ENCODE measurements around the gene DDAH1.

The DDAH1 gene

DNA sequence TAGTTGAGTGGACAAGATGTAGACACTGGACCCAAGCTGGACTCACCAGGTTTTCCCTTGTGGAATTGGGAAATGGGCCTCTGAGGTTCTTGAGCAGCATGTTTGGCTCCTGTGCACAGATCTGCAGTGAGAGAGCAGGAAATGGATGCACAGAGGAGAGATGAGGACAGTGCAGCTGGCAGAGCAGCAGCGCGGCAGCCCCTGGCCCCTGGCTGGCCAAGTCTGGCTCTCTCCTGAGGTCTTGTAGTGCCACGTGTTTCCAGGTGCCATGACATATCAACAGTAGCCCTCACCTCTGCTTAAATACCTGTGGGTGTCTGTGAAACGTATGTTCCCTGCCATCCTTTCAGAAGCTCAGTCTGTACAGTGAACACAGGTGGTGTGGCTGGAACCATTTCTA, 169.3 kb downstream of the DDAH1 start:
- DNase-seq, result no peak

- DNase-seq, result no peak
Observed at GRCh38 chr1:85295006-85295431, 169.9 kb downstream of the DDAH1 start.

GRCh38 chr1:85290826-85291225, 174.1 kb downstream of the DDAH1 start:
- no peak for DNase-seq

DNA sequence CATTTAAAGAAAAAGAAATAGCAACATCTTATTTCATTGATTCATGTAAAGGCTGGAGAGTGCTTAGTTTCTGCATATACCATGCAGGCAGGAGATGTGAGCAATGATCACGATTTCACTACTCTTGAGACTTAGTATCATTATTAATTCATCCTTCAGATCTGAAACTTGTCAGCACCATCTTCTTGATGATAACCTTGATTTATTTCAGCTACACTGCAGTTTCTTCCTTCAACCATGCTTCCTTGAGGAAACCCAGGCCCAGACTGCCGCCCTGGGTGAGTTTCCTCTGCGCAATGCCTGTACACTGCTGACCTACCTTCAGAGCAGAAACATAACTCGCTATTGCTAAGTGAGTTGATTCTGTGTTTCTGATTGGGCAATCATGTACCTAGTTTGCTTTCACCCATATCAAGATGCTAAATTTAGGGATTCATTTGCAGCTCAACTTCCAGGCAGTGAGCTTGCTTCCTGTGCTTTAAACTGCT, 175.1 kb downstream of the DDAH1 start:
- DNase-seq, result no peak

DNA sequence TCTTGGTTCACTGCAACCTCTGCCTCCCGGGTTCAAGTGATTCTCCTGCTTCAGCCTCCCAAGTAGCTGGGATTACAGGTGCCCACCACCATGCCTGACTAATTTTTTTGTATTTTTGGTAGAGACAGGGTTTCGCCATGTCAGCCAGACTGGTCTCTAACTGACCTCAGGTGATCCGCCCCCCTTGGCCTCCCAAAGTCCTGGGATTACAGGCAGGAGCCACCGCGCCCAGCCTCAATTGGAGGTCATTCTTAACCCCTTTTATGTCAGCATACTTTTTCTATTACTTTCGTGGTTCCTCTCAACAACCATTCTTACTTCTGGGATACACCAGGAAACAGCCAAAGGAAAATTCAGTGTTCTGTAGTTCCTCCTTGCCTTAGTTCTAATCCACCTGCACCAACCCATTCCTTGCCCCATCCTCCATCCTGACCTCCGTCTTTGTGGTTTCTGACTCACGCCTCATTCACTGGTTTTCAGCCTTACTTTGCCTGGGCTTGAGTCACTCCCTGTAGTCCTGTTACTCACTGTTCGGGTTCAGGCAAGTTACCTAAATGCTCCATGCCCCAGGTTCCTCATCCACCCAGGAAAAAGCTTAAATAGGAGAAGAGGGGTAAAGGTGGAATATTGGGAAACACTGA, 175.6 kb downstream of the DDAH1 start:
- DNase-seq, result no peak

GRCh38 chr1:85284202-85284601, 180.8 kb downstream of the DDAH1 start:
- DNase-seq, result no peak

GRCh38 chr1:85283475-85284199, 181.3 kb downstream of the DDAH1 start:
- no peak for DNase-seq

GRCh38 chr1:85282424-85282823, 182.5 kb downstream of the DDAH1 start:
- no peak for DNase-seq

GRCh38 chr1:85280636-85281035, 184.3 kb downstream of the DDAH1 start:
- no peak for DNase-seq

GRCh38 chr1:85279458-85280080, 185.4 kb downstream of the DDAH1 start:
- DNase-seq, result no peak

DNA sequence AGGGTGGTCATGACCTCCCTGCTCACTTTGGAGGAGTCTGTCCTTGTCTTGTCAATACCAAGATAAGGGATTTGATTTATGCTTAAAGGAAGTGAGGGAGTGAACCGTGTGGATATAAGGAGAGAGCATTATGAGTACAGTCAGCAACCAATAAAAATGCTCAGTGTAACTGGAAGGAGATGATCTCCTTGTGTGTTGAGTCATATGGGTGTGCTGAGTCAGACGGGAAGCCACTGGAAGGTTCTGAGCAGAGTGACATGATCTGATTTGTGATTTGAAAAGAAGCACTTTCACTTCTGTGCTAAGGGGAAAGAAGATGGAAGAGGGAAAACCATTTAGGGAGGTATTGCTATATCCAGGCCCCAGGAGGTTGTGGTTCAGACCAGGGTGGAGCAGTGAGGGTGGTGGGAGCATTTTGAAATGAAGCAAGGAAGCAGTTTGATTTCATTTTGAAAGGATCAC, 186.1 kb downstream of the DDAH1 start:
- DNase-seq, result no peak

- DNase-seq, result no peak
Observed at GRCh38 chr1:85277802-85278201, 187.2 kb downstream of the DDAH1 start.

DNA sequence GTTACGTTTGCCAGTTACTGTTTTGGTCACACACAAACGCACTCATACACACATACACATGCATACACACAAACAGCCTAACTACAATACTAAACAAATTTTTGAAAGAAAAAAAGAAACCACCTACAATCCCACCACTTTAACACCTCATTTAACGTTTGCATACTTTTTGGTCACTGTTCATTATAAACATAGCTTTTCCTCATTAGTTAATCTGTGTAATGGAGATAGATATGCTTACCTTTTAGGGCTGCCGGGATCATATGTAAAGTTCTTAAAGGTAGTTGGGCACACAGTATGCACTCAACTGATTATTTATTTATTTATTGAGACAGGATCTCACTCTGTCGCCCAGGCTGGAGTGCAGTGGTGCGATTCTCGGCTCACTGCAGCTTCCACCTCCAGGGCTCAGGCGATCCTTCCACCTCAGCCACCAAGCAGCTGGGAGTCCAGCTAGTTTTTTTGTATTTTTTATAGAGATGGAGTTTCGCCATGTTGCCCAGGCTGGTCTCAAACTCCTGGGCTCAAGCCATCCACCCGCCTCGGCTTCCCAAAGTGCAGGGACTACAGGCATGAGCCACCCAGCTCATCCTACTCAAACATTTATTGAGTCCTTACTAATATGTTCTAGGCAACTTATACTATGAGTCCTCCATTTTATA, 187.8 kb downstream of the DDAH1 start:
- DNase-seq, result no peak

GRCh38 chr1:85276215-85276977, 188.6 kb downstream of the DDAH1 start, which contains the start of gene BCL10:
Gene BCL10 (minus strand): TSS chr1:85276632. CDS start chr1:85276352, 280 bp downstream.
- DNase-seq, result peak; percentile 84 to 97 (median 94)

DNA sequence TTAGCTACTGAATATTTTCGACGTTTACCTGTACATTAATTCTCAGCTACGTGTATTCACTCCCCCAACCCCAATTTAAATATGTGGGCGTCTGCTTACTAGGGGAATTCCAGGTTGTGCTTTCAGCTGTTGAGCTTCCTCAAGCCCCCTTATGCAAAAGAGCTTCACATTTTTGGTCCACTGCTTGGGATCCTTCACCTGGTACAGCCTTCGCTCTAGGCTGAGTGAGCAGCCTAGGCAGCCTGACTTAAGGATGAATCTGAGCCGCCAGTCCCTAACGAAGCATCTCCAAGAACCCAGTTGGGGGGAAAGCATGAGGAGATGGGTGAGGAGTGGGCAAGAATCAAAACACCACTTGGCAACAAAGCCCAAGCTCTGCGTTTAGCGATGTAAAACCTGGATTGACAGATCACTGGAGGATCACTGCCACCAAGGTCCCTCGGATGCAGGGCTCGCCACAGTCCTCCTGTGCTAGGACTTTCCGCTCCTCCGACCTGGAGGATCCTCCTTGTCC, 189.2 kb downstream of the DDAH1 start:
- peak in 1 of 4 experiments; percentile 21 for DNase-seq

DNA sequence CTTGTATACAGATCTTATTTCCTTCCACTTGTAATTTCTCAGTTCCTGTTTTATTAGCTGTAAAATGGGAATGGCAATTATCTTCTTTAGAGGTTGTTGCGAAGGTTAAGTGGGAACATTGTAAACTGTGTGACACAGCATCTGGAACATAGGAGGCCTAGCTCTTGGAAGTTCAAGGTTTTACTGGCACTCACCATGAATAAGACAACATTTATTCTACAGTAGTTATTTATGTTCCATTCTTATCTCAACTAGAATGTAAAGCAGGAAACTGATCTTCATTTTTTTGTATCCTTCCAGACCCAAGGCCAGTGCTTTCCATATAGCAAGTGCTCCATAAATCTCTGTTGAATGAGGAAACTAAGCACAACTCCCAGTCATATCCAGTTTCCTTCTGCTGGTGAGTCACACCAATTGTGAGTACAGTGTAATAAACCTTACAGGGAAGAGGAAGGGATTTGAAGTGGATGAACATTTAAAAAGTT, 189.9 kb downstream of the DDAH1 start:
- no peak for DNase-seq

- no peak for DNase-seq
Observed at GRCh38 chr1:85273397-85273796, 191.6 kb downstream of the DDAH1 start.

- DNase-seq, result no peak
Observed at GRCh38 chr1:85268801-85269585, 196.0 kb downstream of the DDAH1 start.
